ENCODE measurements around the gene NEUROG2. TPM values are rescaled to one million over a fixed set of nuclear protein-coding genes. Genes with fewer than 3 reads are reported as not detected.

The NEUROG2 gene
- not detected in 2 replicates for total RNA-seq
- long read RNA-seq: 0 reads

GRCh38 chr4:112516066-112516470 lies at the start of gene NEUROG2:
Gene NEUROG2 (minus strand): TSS chr4:112516180. CDS start chr4:112515475, 705 bp downstream.
- Mint-ChIP-seq H3K36me3 (ENCODE audit: unreplicated experiment) (peaks cover 4% of the 10 kb centered on the region), H3K4me1 (ENCODE audit: unreplicated experiment) (peaks cover 35% of the 10 kb centered on the region), H3K4me3 (ENCODE audit: unreplicated experiment) (peak within 1 kb of the TSS; percentile 84), H3K27ac (ENCODE audit: unreplicated experiment) (no peak within 1 kb of the TSS), H3K27me3 (ENCODE audit: unreplicated experiment) (peaks cover 92% of the 10 kb centered on the region), H3K9me3 (ENCODE audit: unreplicated experiment) (no peaks in the 10 kb centered on the region)
- no peak for DNase-seq (ENCODE audit: extremely low spot score, unreplicated experiment)
- TF ChIP-seq CTCF (IDR thresholded peaks at IDR 0.05): no peak

GRCh38 chr4:112564706-112565270 lies 48.8 kb upstream of the NEUROG2 start:
- Mint-ChIP-seq H3K36me3 (ENCODE audit: unreplicated experiment) (no peaks in the 10 kb centered on the region), H3K4me1 (ENCODE audit: unreplicated experiment) (no peaks in the 10 kb centered on the region), H3K27ac (ENCODE audit: unreplicated experiment) (no peak overlapping the region), H3K9me3 (ENCODE audit: unreplicated experiment) (no peaks in the 10 kb centered on the region), H3K27me3 (ENCODE audit: unreplicated experiment) (no peaks in the 10 kb centered on the region), H3K4me3 (ENCODE audit: unreplicated experiment) (no peak overlapping the region)
- TF ChIP-seq CTCF (IDR thresholded peaks at IDR 0.05): no peak
- no peak for DNase-seq (ENCODE audit: extremely low spot score, unreplicated experiment)

GRCh38 chr4:112563431-112564200 lies 47.6 kb upstream of the NEUROG2 start:
- no peak overlapping the region for H3K4me3 Mint-ChIP-seq (ENCODE audit: unreplicated experiment)
- no peaks in the 10 kb centered on the region for H3K4me1 Mint-ChIP-seq (ENCODE audit: unreplicated experiment)
- TF ChIP-seq CTCF (IDR thresholded peaks at IDR 0.05): no peak
- DNase-seq (ENCODE audit: extremely low spot score, unreplicated experiment): no peak
- no peaks in the 10 kb centered on the region for H3K9me3 Mint-ChIP-seq (ENCODE audit: unreplicated experiment)
- no peak overlapping the region for H3K27ac Mint-ChIP-seq (ENCODE audit: unreplicated experiment)
- H3K36me3 Mint-ChIP-seq (ENCODE audit: unreplicated experiment): no peaks in the 10 kb centered on the region
- H3K27me3 Mint-ChIP-seq (ENCODE audit: unreplicated experiment): no peaks in the 10 kb centered on the region

GRCh38 chr4:112562254-112562879 lies 46.4 kb upstream of the NEUROG2 start:
- Mint-ChIP-seq H3K9me3 (ENCODE audit: unreplicated experiment) (no peaks in the 10 kb centered on the region), H3K4me1 (ENCODE audit: unreplicated experiment) (no peaks in the 10 kb centered on the region), H3K36me3 (ENCODE audit: unreplicated experiment) (no peaks in the 10 kb centered on the region), H3K27me3 (ENCODE audit: unreplicated experiment) (no peaks in the 10 kb centered on the region), H3K27ac (ENCODE audit: unreplicated experiment) (no peak overlapping the region), H3K4me3 (ENCODE audit: unreplicated experiment) (no peak overlapping the region)
- TF ChIP-seq CTCF (IDR thresholded peaks at IDR 0.05): no peak
- no peak for DNase-seq (ENCODE audit: extremely low spot score, unreplicated experiment)

GRCh38 chr4:112560084-112560483 lies 44.1 kb upstream of the NEUROG2 start:
- Mint-ChIP-seq H3K4me3 (ENCODE audit: unreplicated experiment) (no peak overlapping the region), H3K27ac (ENCODE audit: unreplicated experiment) (no peak overlapping the region), H3K4me1 (ENCODE audit: unreplicated experiment) (no peaks in the 10 kb centered on the region), H3K27me3 (ENCODE audit: unreplicated experiment) (no peaks in the 10 kb centered on the region), H3K9me3 (ENCODE audit: unreplicated experiment) (no peaks in the 10 kb centered on the region), H3K36me3 (ENCODE audit: unreplicated experiment) (no peaks in the 10 kb centered on the region)
- no peak for DNase-seq (ENCODE audit: extremely low spot score, unreplicated experiment)
- TF ChIP-seq CTCF (IDR thresholded peaks at IDR 0.05): no peak

Measured in osteocyte (in vitro differentiated cells).